ENCODE results near the gene ATP8B4. TPM values are rescaled to one million over a fixed set of nuclear protein-coding genes. Genes with fewer than 3 reads are reported as not detected.

The ATP8B4 gene
- total and polyA plus RNA-seq, 3 donors from 2014 or later, result 2.4 to 6.1 (median 2.5) TPM

- Histone ChIP-seq H3K36me3 (ENCODE audit: low read depth, missing control alignments) (no peaks in the 10 kb centered on the region), H3K27ac (no peak overlapping the region), H3K9me3 (no peaks in the 10 kb centered on the region), H3K4me1 (no peaks in the 10 kb centered on the region), H3K4me3 (no peak overlapping the region), H3K27me3 (no peaks in the 10 kb centered on the region)
- intact Hi-C loops (cut with DNase I; ENCODE audit: low total_unique reads), result no loop called here
- WGBS, 2 donors, result 54 to 80% methylated on average over 1 of the region's 1 CpG
- no peak for DNase-seq
- TF ChIP-seq CTCF (IDR thresholded peaks at IDR 0.05) (no peak), POLR2A (IDR thresholded peaks at IDR 0.05) (no peak)
Measured at GRCh38 chr15:50046159-50046558, 72.9 kb downstream of the ATP8B4 start.

DNA sequence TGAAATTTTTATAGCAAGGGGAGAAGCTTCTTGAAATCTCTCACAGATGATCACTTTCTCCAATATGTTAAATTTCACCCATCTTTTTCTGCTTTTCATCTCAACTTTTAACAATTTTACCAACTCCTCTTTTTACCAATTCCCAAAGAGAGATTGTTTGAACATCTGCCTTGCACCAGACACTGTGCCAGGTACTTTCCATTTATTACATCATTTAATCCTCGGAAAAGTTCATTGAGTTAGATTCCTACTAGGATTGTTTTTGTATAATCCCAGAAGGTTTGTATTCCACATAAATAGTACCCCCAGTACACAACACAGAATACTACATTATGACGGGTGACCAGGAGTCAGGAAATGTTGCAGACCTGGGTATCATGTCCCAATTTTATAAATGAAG is 74.1 kb downstream of the ATP8B4 start:
- Histone ChIP-seq H3K27ac (no peak overlapping the region), H3K4me1 (no peaks in the 10 kb centered on the region), H3K36me3 (ENCODE audit: low read depth, missing control alignments) (no peaks in the 10 kb centered on the region), H3K27me3 (no peaks in the 10 kb centered on the region), H3K9me3 (no peaks in the 10 kb centered on the region), H3K4me3 (no peak overlapping the region)
- intact Hi-C loops (cut with DNase I; ENCODE audit: low total_unique reads), result no loop called here
- DNase-seq, result no peak
- WGBS, 2 donors, result 23 to 25% methylated on average over 2 of the region's 2 CpGs
- TF ChIP-seq POLR2A (IDR thresholded peaks at IDR 0.05) (no peak), CTCF (IDR thresholded peaks at IDR 0.05) (no peak)

- no peaks in the 10 kb centered on the region for H3K9me3 ChIP-seq
- H3K27me3 ChIP-seq, result no peaks in the 10 kb centered on the region
- TF ChIP-seq CTCF (IDR thresholded peaks at IDR 0.05) (no peak), POLR2A (IDR thresholded peaks at IDR 0.05) (no peak)
- H3K4me3 ChIP-seq, result no peak overlapping the region
- DNase-seq, result no peak
- H3K4me1 ChIP-seq, result no peaks in the 10 kb centered on the region
- intact Hi-C loops (cut with DNase I; ENCODE audit: low total_unique reads), result no loop called here
- no peak overlapping the region for H3K27ac ChIP-seq
- H3K36me3 ChIP-seq (ENCODE audit: low read depth, missing control alignments), result no peaks in the 10 kb centered on the region
Measured at GRCh38 chr15:50044406-50044805, 74.6 kb downstream of the ATP8B4 start.

GRCh38 chr15:50042775-50043174 is 76.3 kb downstream of the ATP8B4 start:
- intact Hi-C loops (cut with DNase I; ENCODE audit: low total_unique reads), result no loop called here

More at GRCh38 chr15:50042775-50043174, 76.3 kb downstream of the ATP8B4 start:
- no peak for DNase-seq
- Histone ChIP-seq H3K27me3 (no peaks in the 10 kb centered on the region), H3K4me1 (no peaks in the 10 kb centered on the region), H3K4me3 (no peak overlapping the region), H3K9me3 (no peaks in the 10 kb centered on the region), H3K27ac (no peak overlapping the region), H3K36me3 (ENCODE audit: low read depth, missing control alignments) (no peaks in the 10 kb centered on the region)
- WGBS, 2 donors, result 93 to 95% methylated on average over 2 of the region's 2 CpGs
- no peak for TF ChIP-seq CTCF (IDR thresholded peaks at IDR 0.05)
- no peak for TF ChIP-seq POLR2A (IDR thresholded peaks at IDR 0.05)

Data from testis (tissue), 3 donors.